GM19452 (cell line): ENCODE data around the gene ZNF679.
"Not testable (repeated sequence)": the region's sequence is repeated elsewhere in the genome, so short reads cannot be mapped to it uniquely, and the experiment has no call there.

Experiments used
- ATAC-seq: cut with Tn5 transposase; IDR thresholded peaks from one replicate; pipeline ENCODE4 v1.9.1; 2021; ENCODE audit not compliant: unreplicated experiment

Gene ZNF679

GRCh38 chr7:64308016-64308270, 79.7 kb downstream of the ZNF679 start:
- ATAC-seq, result no peak

- no peak for ATAC-seq
Observed at GRCh38 chr7:64310426-64310825, 82.2 kb downstream of the ZNF679 start.

- no peak for ATAC-seq
Observed at GRCh38 chr7:64312826-64313225, 84.6 kb downstream of the ZNF679 start.

GRCh38 chr7:64313740-64314491, 85.6 kb downstream of the ZNF679 start, which contains the start of gene ZNF736:
Gene ZNF736 (plus strand): TSS chr7:64313961. CDS start chr7:64314151, 190 bp downstream.
- peak; percentile 100 for ATAC-seq

GRCh38 chr7:64314566-64314965, 86.3 kb downstream of the ZNF679 start:
- ATAC-seq, result no peak

GRCh38 chr7:64316031-64316742, 87.9 kb downstream of the ZNF679 start:
- ATAC-seq, result not testable (repeated sequence)
